Renal cortical epithelial cell (primary cell): ENCODE results near the gene ACSL1. TPM values are rescaled to one million over a fixed set of nuclear protein-coding genes. Genes with fewer than 3 reads are reported as not detected.
"Not testable (repeated sequence)": the region's sequence is repeated elsewhere in the genome, so short reads cannot be mapped to it uniquely, and the experiment has no call there.

Experiments used
- DNase-seq: peaks from one replicate; pipeline ENCODE4 v3.0.0-alpha.2; 2011; ENCODE audit warnings: low read depth
- total RNA-seq: library from RNA; depleted of rRNA; stranded (reverse); fragments of >200 nt; gene quantifications from 2 replicates; pipeline ENCODE4 v1.2.3, GENCODE V29; 2014

ACSL1 gene
- total RNA-seq, 1 donor from 2014 or later, result 221 TPM

- no peak for DNase-seq
These were observed 34.9 kb downstream of the ACSL1 start for GRCh38 chr4:184790826-184791225.

GRCh38 chr4:184787766-184788503 is 37.8 kb downstream of the ACSL1 start:
- peak; percentile 100 for DNase-seq

- no peak for DNase-seq
These were observed 40.0 kb downstream of the ACSL1 start for GRCh38 chr4:184785813-184786212.

DNA sequence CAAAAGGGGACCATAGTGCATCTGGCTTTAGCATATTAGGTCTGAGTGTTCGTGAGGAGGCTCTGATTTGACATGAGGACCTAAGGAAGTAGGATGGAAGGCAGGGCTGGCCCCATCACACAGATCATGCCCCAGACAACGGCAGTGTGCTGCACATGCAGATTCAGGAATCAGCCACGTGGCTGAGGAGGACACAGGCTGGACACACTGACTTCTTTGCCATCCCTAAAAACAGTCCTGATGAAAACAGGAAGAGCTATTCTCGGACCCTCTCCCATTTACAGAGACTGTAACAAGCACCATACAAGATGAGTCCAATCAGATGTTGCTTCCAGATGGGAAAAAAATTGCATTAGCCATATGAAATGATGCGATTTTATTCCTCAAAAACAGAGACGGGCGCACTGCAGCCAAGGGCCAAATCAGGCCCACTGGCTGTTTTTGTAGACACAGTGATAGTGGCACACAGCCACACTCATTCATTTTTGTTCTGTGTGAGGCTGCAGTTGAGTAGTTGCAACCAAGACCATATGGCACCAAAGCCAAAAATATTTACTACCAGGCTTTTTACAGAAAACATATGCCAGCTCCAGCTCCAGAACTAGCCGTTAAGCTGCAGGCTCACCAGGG is 41.0 kb downstream of the ACSL1 start:
- no peak for DNase-seq

GRCh38 chr4:184782731-184783373 is 42.9 kb downstream of the ACSL1 start:
- DNase-seq, result no peak

DNA sequence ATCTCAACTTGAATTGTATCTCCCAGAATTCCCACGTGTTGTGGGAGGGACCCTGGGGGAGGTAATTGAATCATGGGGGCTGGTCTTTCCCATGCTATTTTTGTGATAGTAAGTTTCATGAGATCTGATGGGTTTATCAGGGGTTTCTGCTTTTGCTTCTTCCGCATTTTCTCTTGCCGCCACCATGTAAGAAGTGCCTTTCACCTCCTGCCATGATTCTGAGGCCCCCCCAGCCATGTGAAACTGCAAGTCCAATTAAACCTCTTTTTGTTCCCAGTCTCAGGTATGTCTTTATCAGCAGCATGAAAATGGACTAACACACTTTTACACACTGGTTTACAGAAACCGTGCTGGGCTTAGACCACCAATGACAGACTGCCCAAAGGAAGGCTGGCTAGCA is 46.6 kb downstream of the ACSL1 start:
- DNase-seq, result not testable (repeated sequence)

DNA sequence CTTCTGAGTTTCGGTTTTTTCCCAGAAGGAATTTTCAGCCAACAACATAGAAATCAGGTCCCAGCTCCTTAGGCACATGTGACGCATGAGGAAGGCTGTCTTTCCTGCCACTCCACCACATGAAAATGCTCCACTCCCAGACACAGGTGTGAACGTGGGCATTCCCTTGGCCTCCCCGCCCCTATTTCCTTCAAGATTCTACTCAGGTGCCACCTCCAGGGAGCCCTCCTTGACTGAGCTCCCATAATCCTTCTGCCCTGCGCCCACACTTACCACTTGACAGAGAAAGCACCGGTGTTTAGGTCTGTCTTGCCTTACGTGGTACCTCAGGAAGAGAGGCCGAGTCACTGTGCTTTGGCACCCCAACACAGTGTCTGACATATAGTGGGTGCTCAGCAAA is 47.4 kb downstream of the ACSL1 start:
- no peak for DNase-seq

DNA sequence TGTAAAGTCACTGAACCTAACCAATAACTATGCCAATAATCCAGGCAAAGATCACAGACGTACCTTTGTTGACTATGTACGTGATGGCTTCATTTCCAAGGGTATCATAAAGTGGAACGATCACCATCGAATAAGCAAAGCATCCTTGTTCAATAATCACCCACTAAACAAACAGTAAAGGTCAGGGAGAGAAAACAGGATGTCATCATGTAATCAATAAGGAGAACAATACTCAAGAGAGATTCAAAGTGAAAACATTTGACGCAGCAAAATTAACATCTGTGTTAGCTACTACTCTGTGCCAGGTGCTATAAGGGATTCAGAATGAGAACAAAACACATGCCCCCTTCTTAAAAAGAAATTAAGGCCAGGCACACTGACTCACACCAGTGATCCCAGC is 48.9 kb downstream of the ACSL1 start:
- no peak for DNase-seq

- DNase-seq, result no peak
These were observed 49.8 kb downstream of the ACSL1 start for GRCh38 chr4:184775854-184776555.

DNA sequence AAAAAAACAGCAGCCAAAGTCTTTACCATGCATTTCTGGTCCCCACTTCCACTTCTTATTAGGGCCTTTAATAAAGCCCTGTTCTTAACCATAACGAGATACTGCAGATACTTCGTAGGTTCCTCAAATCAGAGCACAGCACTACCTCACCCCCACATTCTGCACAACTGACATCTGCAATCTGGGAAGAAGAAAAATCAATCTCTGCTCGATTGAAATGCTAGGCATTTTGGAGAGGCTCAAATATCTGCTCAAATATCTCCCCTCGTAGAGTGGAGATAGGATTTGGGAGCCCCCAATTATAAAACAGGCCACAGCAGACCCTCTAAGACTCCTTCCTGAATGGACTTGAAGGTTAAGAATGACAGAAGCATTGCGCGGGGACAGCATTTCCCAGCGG is 51.6 kb downstream of the ACSL1 start:
- DNase-seq, result no peak

GRCh38 chr4:184771416-184771815 is 54.4 kb downstream of the ACSL1 start:
- no peak for DNase-seq

- no peak for DNase-seq
These were observed 56.5 kb downstream of the ACSL1 start for GRCh38 chr4:184769141-184769765.

DNA sequence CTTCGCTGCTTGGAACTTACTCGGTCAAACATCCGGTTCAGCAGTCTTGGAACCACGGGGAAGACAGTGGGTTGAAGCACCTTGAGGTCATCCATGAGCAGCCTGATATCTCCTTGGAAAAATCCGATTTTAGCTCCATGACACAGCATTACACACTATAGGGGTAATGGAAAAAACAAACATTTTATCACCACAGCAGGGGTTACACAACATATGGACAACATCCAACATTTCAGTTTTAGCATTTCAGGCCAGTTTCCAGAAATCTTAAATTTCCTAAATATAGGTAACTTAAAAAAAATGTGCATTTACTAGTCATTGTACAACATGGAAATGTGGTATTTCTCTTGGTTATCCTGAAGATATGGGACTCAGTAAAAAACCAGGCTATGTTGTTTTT is 57.5 kb downstream of the ACSL1 start:
- DNase-seq, result no peak

GRCh38 chr4:184766446-184766845 is 59.3 kb downstream of the ACSL1 start:
- no peak for DNase-seq

DNA sequence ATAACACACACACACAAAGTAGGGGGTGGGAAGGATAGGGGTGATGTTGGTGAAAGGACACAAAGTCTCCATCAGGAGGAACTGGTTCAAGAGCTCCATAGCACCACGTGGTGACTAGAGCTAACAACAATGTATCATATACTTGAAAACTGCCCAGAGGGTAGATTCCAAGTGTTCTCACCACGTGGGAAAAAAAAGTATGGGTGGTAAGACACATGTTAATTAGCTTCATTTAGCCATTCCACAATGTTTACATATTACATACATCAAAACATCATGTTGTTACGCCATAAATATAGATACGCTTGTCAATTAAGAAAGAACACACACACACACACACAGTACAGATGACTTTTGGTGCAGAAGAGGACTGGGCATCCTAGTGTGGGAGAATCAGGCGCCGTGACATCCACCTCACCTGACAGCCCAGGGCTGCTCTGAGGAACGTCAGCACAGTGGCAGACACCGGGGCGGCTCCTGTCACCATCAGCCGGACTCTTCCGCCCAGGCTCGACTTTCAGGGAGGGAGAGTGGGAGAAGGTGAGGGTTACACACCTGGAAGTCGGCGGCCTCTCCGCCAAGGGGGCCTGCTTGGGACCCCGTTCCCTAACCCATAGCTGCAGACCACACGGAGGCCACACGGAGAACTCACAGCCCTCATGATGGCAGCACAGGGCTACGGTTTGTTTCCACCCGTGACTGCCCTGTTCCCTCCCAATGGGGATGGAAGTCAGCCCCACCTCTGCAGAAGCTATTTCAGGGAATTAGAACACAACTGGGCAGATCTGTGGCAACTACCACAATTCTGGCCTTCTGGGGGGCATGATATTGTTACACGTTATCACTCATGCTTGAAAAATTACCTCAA is 60.1 kb downstream of the ACSL1 start:
- DNase-seq, result peak; percentile 41

DNA sequence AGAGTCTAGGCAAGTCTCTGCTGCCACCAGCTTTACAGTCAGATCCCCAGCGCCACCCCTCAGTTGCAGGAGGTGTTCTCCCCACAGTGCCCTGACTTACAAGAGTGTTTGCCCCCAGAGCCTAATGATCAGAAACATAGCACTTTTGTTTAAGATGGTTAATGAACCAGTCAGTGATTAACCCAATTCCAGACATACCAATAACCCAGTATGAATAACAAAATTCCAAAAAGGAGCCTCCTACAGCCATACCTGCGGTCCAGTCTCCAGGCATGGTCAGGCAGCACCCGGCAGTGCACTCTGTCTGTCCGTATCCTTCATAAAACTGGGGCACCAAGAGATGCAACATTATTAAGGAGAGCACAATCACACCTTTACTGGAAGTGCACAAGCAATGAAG is 61.2 kb downstream of the ACSL1 start:
- peak; percentile 77 for DNase-seq

- no peak for DNase-seq
These were observed 62.5 kb downstream of the ACSL1 start for GRCh38 chr4:184763150-184763780.

GRCh38 chr4:184762100-184762499 is 63.7 kb downstream of the ACSL1 start:
- DNase-seq, result no peak

DNA sequence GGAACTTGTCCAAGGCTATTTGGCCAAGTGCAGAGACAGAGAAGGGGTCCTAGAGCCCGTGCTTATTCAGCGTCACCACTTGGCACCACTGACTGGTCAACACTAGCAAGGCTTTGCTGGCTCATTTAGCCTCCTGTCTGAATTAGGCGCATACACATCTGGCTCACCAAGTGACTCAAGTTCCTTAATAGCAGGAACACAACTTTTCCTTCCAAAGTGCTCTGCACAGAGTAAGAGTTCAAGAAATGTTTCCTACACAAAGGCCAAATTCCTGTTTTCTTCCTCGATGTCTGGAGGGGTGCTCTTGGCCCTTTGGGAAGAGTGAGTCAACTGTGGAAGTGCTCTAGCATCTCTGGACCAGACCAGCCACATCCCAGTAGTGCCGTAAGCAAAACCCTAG is 65.1 kb downstream of the ACSL1 start:
- no peak for DNase-seq

DNA sequence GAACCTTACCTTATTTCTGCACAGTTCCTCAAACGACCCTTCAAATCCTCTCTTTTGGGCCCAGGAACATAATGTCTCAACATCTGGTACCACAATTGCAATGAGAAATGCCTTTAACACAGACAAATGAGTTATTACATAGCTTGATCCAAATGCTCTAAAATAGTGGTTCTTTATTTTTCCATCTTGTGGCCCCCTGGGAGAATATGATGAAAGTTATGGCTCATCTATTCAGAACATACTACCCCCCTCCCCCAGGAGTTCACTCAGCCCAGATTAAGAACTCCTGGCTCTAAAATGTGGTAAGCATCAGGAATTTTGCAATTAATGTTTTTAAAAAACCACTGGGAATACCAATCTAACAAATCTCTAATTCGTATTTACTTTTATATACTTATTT is 68.0 kb downstream of the ACSL1 start:
- no peak for DNase-seq

DNA sequence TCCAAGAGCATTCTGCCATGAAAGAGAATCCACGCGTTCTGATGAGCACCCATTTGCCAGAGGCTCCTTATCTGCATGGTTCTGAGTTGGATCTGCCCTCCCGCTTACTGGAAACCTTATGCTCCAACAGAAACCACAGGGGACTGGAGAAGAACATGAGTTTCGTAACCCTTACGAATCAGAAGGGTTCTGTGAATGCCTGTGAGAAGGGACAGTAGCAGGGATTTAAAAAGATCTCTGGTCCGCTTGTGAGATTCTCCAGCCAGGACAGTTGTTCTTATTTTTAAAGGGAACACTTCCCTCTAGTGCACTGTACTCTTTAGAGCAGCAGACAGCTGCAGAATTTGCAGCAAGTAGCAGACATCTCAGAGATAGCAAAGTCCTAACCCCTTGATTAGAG is 69.4 kb downstream of the ACSL1 start:
- peak; percentile 40 for DNase-seq
